ENCODE results near the gene MED7.
A peak's percentile ranks its signal among the peaks of the same experiment; 100 is the strongest.

Gene MED7

DNA sequence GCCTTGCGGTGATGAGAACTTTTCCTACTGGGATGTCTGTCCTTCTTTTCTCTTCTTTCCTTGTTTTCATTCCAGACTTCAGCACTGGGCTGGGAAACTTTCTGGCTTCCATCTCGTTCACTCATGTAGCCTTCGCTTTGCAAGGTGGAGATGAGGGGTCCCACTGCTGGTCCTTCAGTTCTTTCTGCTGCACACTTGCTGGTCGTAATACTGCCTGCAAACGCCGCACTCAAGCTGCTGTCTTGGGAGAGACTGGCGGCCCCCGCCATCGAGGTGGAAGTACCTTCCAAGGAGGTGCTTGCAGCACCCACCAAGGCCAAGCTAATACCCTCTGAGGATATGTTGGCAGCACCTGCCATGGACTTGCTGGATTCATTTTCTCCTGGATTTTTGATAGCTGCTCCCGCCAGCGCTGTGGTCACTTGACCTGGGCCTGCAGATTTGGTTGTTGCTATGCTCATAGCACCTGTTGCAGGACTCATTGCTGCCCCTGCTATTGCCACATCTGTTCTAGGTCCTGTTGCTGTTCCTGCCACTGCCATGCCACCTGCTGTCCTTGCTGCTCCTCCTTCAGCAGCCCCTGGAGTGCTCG, 20.4 kb upstream of the MED7 start:
- FAIRE-seq, result no peak

GRCh38 chr5:157161996-157162395, 19.3 kb upstream of the MED7 start:
- FAIRE-seq, result no peak

DNA sequence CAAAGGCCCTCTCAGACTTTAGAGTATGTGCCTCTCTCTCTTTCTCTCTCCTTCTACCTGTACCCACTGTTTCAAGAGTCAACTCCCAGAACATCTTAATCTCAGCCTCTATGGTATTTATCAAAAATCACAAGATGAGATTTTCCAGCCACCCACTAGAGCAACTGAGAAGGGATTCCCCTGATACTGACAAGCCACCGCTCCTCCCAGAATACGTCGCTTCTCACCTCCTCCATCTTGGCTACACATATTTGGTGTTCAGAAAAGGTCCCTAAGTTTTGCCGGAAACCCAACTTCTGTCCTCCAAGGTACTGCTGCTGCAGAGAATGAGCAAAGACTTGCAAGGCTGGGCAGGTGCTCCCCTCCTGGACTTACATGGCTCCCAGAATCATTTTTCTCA, 17.3 kb upstream of the MED7 start:
- FAIRE-seq, result no peak

GRCh38 chr5:157159209-157159751, 16.6 kb upstream of the MED7 start:
- no peak for FAIRE-seq

- no peak for FAIRE-seq
Observed at GRCh38 chr5:157157293-157157891, 14.7 kb upstream of the MED7 start.

DNA sequence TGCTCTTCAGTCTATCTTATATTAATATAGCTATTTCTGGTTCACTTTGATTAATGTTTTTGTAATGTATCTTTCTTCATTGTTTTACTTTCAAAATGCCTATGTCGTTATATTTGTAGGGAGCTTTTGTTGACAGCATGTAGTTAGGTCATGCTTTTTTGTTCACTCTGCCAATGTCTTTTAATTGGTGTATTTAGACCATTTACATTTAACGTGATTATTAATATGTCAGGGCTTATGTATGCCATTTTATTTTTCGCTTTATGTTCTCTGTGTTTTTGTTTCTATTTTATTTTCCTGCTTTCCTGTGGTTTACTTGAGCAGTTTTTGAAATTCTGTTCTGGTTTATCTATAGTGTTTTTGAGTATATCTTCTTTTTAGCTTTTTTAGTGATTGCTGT, 12.6 kb upstream of the MED7 start:
- no peak for FAIRE-seq

DNA sequence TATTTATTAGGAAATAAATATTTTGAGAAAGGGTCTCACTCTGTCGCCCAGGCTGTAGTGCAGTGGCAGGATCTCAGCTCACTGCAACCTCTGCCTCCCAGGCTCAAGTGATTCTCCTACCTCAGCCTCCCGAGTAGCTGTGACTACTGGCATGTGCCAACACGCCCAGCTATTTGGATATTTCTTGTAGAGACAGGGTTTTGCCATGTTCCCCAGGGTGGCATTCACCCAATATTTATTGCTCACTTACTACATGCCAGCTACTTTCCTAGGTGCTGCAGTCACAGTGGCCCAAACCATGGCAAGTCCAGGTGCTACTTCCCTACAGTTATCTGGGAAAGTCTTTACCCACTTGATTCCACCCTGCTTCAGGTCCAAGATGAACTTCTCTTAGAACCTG, 8.3 kb upstream of the MED7 start:
- FAIRE-seq, result no peak

- FAIRE-seq, result peak; percentile 77
Observed at GRCh38 chr5:157148734-157149615, 6.3 kb upstream of the MED7 start.

GRCh38 chr5:157143127-157143971, 684 bp upstream of the MED7 start:
- FAIRE-seq, result no peak

DNA sequence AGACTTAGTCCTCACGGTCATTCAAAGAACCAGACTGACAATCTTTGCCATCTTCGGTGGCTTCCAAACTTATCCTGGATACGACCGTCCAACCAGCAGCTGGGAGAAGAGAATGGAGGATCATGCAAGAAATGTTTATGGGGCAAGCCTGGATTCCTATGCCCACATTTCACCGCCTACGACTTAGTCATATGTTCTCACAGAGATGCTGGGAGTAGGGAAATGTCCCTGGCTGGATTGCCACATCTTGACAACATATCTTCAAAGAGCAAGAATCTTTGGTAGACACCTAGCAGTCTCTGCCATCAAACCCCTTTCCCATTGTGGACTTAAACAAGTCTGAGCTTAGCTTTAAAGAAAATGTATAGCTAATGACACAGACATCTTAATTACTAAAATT, 5.0 kb downstream of the MED7 start:
- no peak for FAIRE-seq

- no peak for FAIRE-seq
Observed at GRCh38 chr5:157132281-157132612, 10.4 kb downstream of the MED7 start.

DNA sequence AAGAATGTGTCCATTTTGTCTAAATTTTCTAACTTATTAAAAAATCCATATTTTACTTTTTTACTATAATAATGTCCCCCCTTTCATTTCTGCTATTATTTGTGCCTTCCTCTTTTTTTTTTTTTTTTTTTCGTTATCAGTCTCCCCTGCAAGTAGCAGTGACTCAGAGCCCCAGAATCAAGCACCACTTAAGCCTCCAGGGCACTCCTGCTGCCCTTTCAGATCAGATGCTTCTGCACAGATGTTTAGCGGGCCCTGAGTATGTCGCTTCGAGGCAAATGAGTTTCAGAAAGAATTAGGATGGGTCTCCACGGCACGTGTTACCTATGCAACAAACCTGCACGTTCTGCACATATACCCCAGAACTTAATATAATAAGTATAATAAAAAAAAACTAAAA, 11.7 kb downstream of the MED7 start:
- no peak for FAIRE-seq

- no peak for FAIRE-seq
Observed at GRCh38 chr5:157121709-157122108, 21.0 kb downstream of the MED7 start.

- no peak for FAIRE-seq
Observed at GRCh38 chr5:157120102-157120501, 22.6 kb downstream of the MED7 start.

GRCh38 chr5:157116483-157116954, 26.1 kb downstream of the MED7 start:
- FAIRE-seq, result no peak

DNA sequence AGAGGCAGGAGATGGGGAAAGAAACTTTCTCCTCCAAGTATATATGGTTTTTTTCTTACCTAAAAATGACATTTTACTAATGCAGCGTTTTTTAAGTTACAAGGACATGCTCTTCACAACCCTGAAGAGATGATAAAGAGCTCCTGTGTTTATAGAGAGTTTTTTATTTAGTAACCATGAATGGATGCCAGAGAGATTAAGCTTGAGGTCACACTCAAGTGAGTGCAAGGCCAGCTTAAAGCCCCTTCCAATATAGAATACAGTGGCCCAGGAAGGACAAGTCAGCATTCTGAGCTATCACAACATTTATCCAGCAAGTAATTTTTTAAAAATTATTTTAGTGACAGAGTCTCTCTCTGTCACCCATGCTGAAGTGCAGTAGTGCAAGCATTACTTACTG, 27.2 kb downstream of the MED7 start:
- no peak for FAIRE-seq

DNA sequence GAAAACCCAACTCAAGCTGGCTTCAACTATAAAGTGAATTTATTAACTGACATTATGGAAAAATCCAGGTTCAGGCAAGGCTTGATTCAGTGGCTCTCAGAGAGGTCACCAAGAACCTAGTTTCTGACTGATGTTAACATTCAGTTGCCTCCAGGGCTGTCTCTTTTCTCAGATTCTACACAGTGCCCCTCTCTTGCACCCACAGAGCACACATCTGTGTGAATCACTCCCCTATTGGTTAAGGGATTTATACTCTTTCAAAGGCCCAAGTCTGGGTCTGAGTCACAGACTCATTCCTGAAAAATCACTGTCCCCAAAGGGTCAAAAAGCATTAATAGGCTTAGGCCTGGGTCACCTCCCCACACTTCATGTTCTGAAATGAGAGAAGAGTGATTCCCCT, 27.7 kb downstream of the MED7 start:
- no peak for FAIRE-seq

GRCh38 chr5:157113002-157113401, 29.7 kb downstream of the MED7 start:
- no peak for FAIRE-seq

GRCh38 chr5:157109744-157110143, 32.9 kb downstream of the MED7 start:
- no peak for FAIRE-seq

DNA sequence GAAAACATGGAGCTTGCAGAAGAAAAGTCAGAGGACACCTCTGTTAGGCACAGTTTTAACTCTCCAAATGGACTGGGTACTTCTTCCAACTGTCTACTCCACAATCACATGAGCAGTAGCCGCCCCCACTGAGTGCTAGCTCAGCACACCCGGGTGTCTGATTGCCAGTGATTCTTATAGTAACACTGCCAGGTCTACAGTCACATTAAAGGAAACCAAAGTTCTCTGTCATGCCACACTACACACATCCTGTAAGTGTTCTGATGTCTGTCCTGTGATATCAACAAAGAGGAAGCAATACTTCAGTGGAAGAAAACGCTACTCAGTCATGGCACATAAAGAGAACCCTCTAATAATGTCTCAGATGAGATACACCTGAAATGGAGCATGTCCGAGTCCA, 33.7 kb downstream of the MED7 start, which contains the start of gene HAVCR2:
Gene HAVCR2, minus strand, starts transcription at position 69 of the 400 bp plus-strand sequence. Its CDS starts 61 bp downstream, at position 8.
- no peak for FAIRE-seq

- no peak for FAIRE-seq
Observed at GRCh38 chr5:157107508-157107907, 35.2 kb downstream of the MED7 start.

GRCh38 chr5:157106630-157107461, 35.8 kb downstream of the MED7 start:
- FAIRE-seq, result no peak

All from G401.6 (cell line).